DOHH2 (cell line): Measurements from ENCODE around the gene SWT1.
A peak's percentile ranks its signal among the peaks of the same experiment; 100 is the strongest.

ENCODE experiments used
- H3F3A ChIP-seq: fragments of 200-600 bp; sonication (generic), shearing (Covaris generic); 2 replicates; pipeline ENCODE4 v1.6.0; 2016; ENCODE audit warnings: antibody characterized with exemption, mild to moderate bottlenecking; ENCODE audit not compliant: control insufficient read depth, insufficient read depth
- H3K27ac ChIP-seq: fragments of 200-600 bp; sonication (generic); 2 replicates; pipeline ENCODE4 v1.5.1; 2014; ENCODE audit warnings: low read depth, mild to moderate bottlenecking, low read length, moderate library complexity
- H3K27me3 ChIP-seq: fragments of 200-600 bp; sonication (generic); 2 replicates; pipeline ENCODE4 v1.6.1; 2014; ENCODE audit warnings: mild to moderate bottlenecking, low read length, mixed read lengths; ENCODE audit not compliant: control insufficient read depth
- H3K36me3 ChIP-seq: fragments of 200-600 bp; sonication (generic); 2 replicates; pipeline ENCODE4 v1.6.1; 2014; ENCODE audit warnings: mild to moderate bottlenecking, low read length, moderate library complexity, mixed read lengths; ENCODE audit not compliant: control insufficient read depth
- H3K4me1 ChIP-seq: fragments of 200-600 bp; sonication (generic); 2 replicates; pipeline ENCODE4 v1.6.1; 2014; ENCODE audit warnings: mild to moderate bottlenecking, low read length, mixed read lengths; ENCODE audit not compliant: control insufficient read depth
- H3K4me2 ChIP-seq: fragments of 200-600 bp; sonication (generic); 2 replicates; pipeline ENCODE4 v1.6.0; 2014; ENCODE audit warnings: mild to moderate bottlenecking, low read length, moderate library complexity
- H3K4me3 ChIP-seq: fragments of 200-600 bp; sonication (generic); 2 replicates; pipeline ENCODE4 v1.5.1; 2014; ENCODE audit warnings: mild to moderate bottlenecking, low read length, mixed read lengths
- H3K79me2 ChIP-seq: fragments of 200-600 bp; sonication (generic); 2 replicates; pipeline ENCODE4 v1.6.1; 2014; ENCODE audit warnings: mild to moderate bottlenecking, low read length, mixed read lengths; ENCODE audit not compliant: control insufficient read depth
- H3K9me2 ChIP-seq: fragments of 200-600 bp; sonication (generic); replicated peaks from 2 replicates; pipeline ENCODE4 v1.6.1; 2014; ENCODE audit warnings: mild to moderate bottlenecking, low read length, mixed read lengths; ENCODE audit not compliant: control insufficient read depth
- H3K9me3 ChIP-seq: fragments of 200-600 bp; sonication (generic); 2 replicates; pipeline ENCODE4 v1.6.1; 2014; ENCODE audit warnings: antibody characterized with exemption, low read length, mixed read lengths; ENCODE audit not compliant: control insufficient read depth, insufficient read depth
- H4K20me1 ChIP-seq: fragments of 200-600 bp; sonication (generic); 2 replicates; pipeline ENCODE4 v1.6.0; 2014; ENCODE audit warnings: low read depth, mild to moderate bottlenecking, antibody characterized with exemption, low read length, moderate library complexity; ENCODE audit not compliant: control insufficient read depth, insufficient read depth
- CTCF ChIP-seq: fragments of 200-600 bp; sonication (generic); IDR thresholded peaks from one replicate; pipeline ENCODE4 v1.5.1; 2014; ENCODE audit warnings: antibody characterized with exemption, mild to moderate bottlenecking, low read depth, low read length; ENCODE audit not compliant: poor library complexity, severe bottlenecking
- EZH2phosphoT487 ChIP-seq: fragments of 200-600 bp; sonication (generic); IDR thresholded peaks from 2 replicates; pipeline ENCODE4 v1.6.1; 2017; ENCODE audit warnings: borderline replicate concordance, mild to moderate bottlenecking, antibody characterized with exemption, low read length, moderate library complexity, mixed read lengths

Gene SWT1

DNA sequence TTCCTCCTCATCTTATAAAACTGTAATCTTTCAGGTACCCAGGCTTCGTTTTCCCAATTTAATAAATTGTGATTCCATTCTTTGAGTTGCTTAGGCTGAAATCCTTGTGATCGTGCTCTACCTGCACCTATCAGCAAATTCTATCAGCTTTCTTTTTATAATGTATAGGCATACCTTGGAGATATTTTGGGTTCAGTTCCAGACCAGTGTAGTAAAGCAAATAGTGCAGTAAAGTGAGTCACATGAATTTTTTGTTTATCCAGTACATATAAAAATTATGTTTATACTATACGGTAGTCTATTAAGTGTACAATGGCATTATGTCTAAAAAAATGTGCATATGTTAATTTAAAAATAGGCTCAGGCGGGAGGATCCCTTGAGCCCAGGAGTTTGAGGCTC is 5.5 kb downstream of the SWT1 start:
- Histone ChIP-seq H3K4me1 (peaks cover 46% of the 10 kb centered on the region), H3K4me2 (no peak overlapping the region), H3K27ac (no peak overlapping the region), H3K4me3 (no peak overlapping the region), H3K9me2 (no peaks in the 10 kb centered on the region), H4K20me1 (no peaks in the 10 kb centered on the region), H3K9me3 (no peaks in the 10 kb centered on the region), H3K79me2 (no peaks in the 10 kb centered on the region), H3K27me3 (no peaks in the 10 kb centered on the region), H3K36me3 (no peaks in the 10 kb centered on the region), H3F3A (no peaks in the 10 kb centered on the region)
- TF ChIP-seq EZH2phosphoT487 (no peak), CTCF (no peak)

GRCh38 chr1:185166106-185166505 is 9.1 kb downstream of the SWT1 start:
- no peak for TF ChIP-seq EZH2phosphoT487
- TF ChIP-seq CTCF: no peak
- Histone ChIP-seq H3K9me2 (no peaks in the 10 kb centered on the region), H3K27ac (peak overlapping the region; percentile 1; the same call in 1 of the 2 replicates), H3K4me2 (peak overlapping the region; percentile 64), H3K4me3 (peak overlapping the region; percentile 51), H3K27me3 (no peaks in the 10 kb centered on the region), H3F3A (no peaks in the 10 kb centered on the region), H4K20me1 (no peaks in the 10 kb centered on the region), H3K4me1 (peaks cover 36% of the 10 kb centered on the region), H3K9me3 (no peaks in the 10 kb centered on the region), H3K36me3 (no peaks in the 10 kb centered on the region), H3K79me2 (no peaks in the 10 kb centered on the region)

GRCh38 chr1:185170291-185170848 is 13.4 kb downstream of the SWT1 start:
- no peaks in the 10 kb centered on the region for H3F3A ChIP-seq
- no peaks in the 10 kb centered on the region for H3K79me2 ChIP-seq
- no peaks in the 10 kb centered on the region for H3K9me3 ChIP-seq
- peak; percentile 99 for TF ChIP-seq CTCF
- no peak for TF ChIP-seq EZH2phosphoT487
- H3K4me1 ChIP-seq: peaks cover 22% of the 10 kb centered on the region
- no peaks in the 10 kb centered on the region for H4K20me1 ChIP-seq
- no peaks in the 10 kb centered on the region for H3K9me2 ChIP-seq
- H3K4me2 ChIP-seq: peak overlapping the region; percentile 94
- H3K27me3 ChIP-seq: no peaks in the 10 kb centered on the region
- peak overlapping the region; percentile 69 for H3K4me3 ChIP-seq
- no peaks in the 10 kb centered on the region for H3K36me3 ChIP-seq
- H3K27ac ChIP-seq: no peak overlapping the region

DNA sequence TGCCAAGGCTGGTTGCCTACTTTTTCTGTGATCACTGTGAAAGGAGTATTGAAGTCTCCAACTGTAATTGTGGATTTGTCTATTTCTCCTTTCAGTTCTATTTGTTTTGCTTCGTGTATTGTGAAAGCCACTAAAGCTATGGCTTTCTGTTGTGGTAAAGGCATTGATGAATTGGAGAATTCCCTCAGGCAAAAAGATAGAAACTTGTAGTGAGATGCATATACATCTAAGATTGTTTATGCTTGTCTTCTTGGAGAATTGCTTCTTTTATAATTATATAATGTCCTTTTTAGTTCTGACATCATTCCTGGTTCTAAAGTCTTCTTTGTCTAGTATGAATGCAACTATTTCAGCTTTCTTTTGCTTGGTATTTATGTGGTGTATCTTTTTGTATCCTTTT is 36.8 kb downstream of the SWT1 start:
- Histone ChIP-seq H3K4me2 (no peak overlapping the region), H3F3A (no peaks in the 10 kb centered on the region), H3K36me3 (no peaks in the 10 kb centered on the region)

More for the DNA sequence above, 36.8 kb downstream of the SWT1 start:
- no peak overlapping the region for H3K4me3 ChIP-seq
- no peaks in the 10 kb centered on the region for H3K4me1 ChIP-seq
- no peaks in the 10 kb centered on the region for H3K27me3 ChIP-seq
- TF ChIP-seq EZH2phosphoT487 (no peak), CTCF (no peak)
- no peaks in the 10 kb centered on the region for H3K9me3 ChIP-seq
- no peaks in the 10 kb centered on the region for H3K79me2 ChIP-seq
- H3K9me2 ChIP-seq: no peaks in the 10 kb centered on the region
- H3K27ac ChIP-seq: no peak overlapping the region
- H4K20me1 ChIP-seq: no peaks in the 10 kb centered on the region
